Muscle layer of colon (tissue), 2 donors: Measurements from ENCODE around the gene SRP54.
"Not testable (repeated sequence)": the region's sequence is repeated elsewhere in the genome, so short reads cannot be mapped to it uniquely, and the experiment has no call there.

Experiments
- H3K27ac ChIP-seq: one replicate; pipeline ENCODE4 v1.7.0; 2013; ENCODE audit warnings: low read depth, mild to moderate bottlenecking, low read length, moderate library complexity
- H3K27me3 ChIP-seq, 2 donors: one replicate each; pipeline ENCODE4 v1.7.0; 2013; ENCODE audit warnings: low read length in 2 of 2, mild to moderate bottlenecking in 2 of 2; ENCODE audit not compliant: insufficient read depth in 2 of 2, control insufficient read depth in 1 of 2
- H3K36me3 ChIP-seq: one replicate; pipeline ENCODE4 v1.7.0; 2013; ENCODE audit warnings: mild to moderate bottlenecking, low read length; ENCODE audit not compliant: insufficient read depth
- H3K4me1 ChIP-seq: one replicate; pipeline ENCODE4 v1.7.0; 2013; ENCODE audit warnings: mild to moderate bottlenecking, low read length; ENCODE audit not compliant: insufficient read depth
- H3K4me3 ChIP-seq, 2 donors: one replicate each; pipeline ENCODE4 v1.7.0; 2013; ENCODE audit warnings: low read length in 2 of 2, low read depth in 1 of 2, mild to moderate bottlenecking in 1 of 2, moderate library complexity in 1 of 2
- H3K9ac ChIP-seq: one replicate; pipeline ENCODE4 v1.7.0; 2013; ENCODE audit warnings: low read length
- H3K9me3 ChIP-seq: one replicate; pipeline ENCODE4 v1.7.0; 2013; ENCODE audit warnings: mild to moderate bottlenecking, low read length
- donor health status: abdominal sarcoma.
- donor health status: Adenocarcinoma of cecum.

Gene SRP54

GRCh38 chr14:34982421-34983147 lies at the start of gene SRP54:
Gene SRP54 (plus strand): TSS chr14:34982992. CDS start chr14:34996710, 13,718 bp downstream.
- peaks cover 24% of the 10 kb centered on the region for H3K4me1 ChIP-seq

GRCh38 chr14:34933301-34933700 lies 49.5 kb upstream of the SRP54 start:
- Histone ChIP-seq H3K4me3 (no peak overlapping the region), H3K9me3 (no peaks in the 10 kb centered on the region), H3K9ac (no peak overlapping the region), H3K36me3 (no peaks in the 10 kb centered on the region), H3K4me1 (no peaks in the 10 kb centered on the region), H3K27ac (no peak overlapping the region), H3K27me3 (no peaks in the 10 kb centered on the region)

More at GRCh38 chr14:34982421-34983147, at the start of gene SRP54:
- Histone ChIP-seq H3K36me3 (no peaks in the 10 kb centered on the region), H3K9ac (peak within 1 kb of the TSS; percentile 88), H3K4me3 (peak within 1 kb of the TSS; percentile 92 to 94), H3K27ac (peak within 1 kb of the TSS; percentile 99), H3K27me3 (no peaks in the 10 kb centered on the region), H3K9me3 (no peaks in the 10 kb centered on the region)

GRCh38 chr14:34935488-34935887 lies 47.3 kb upstream of the SRP54 start:
- H3K27me3 ChIP-seq: no peaks in the 10 kb centered on the region
- no peaks in the 10 kb centered on the region for H3K36me3 ChIP-seq
- H3K27ac ChIP-seq: no peak overlapping the region
- H3K4me1 ChIP-seq: no peaks in the 10 kb centered on the region
- no peak overlapping the region for H3K9ac ChIP-seq
- no peak overlapping the region for H3K4me3 ChIP-seq
- H3K9me3 ChIP-seq: no peaks in the 10 kb centered on the region

GRCh38 chr14:34937442-34937841 lies 45.4 kb upstream of the SRP54 start:
- Histone ChIP-seq H3K27ac (no peak overlapping the region), H3K9ac (no peak overlapping the region), H3K4me3 (no peak overlapping the region), H3K9me3 (no peaks in the 10 kb centered on the region), H3K36me3 (no peaks in the 10 kb centered on the region), H3K4me1 (no peaks in the 10 kb centered on the region), H3K27me3 (no peaks in the 10 kb centered on the region)

- Histone ChIP-seq H3K4me3 (no peak overlapping the region), H3K27ac (no peak overlapping the region), H3K9me3 (no peaks in the 10 kb centered on the region), H3K27me3 (no peaks in the 10 kb centered on the region), H3K9ac (no peak overlapping the region), H3K4me1 (no peaks in the 10 kb centered on the region), H3K36me3 (no peaks in the 10 kb centered on the region)
Observed at GRCh38 chr14:34937876-34938275, 44.9 kb upstream of the SRP54 start.

- Histone ChIP-seq H3K9ac (no peak overlapping the region), H3K4me3 (no peak overlapping the region), H3K27ac (no peak overlapping the region), H3K36me3 (no peaks in the 10 kb centered on the region), H3K27me3 (no peaks in the 10 kb centered on the region), H3K9me3 (no peaks in the 10 kb centered on the region), H3K4me1 (no peaks in the 10 kb centered on the region)
Observed at GRCh38 chr14:34943506-34943905, 39.3 kb upstream of the SRP54 start.

GRCh38 chr14:34944744-34945143 lies 38.0 kb upstream of the SRP54 start:
- Histone ChIP-seq H3K9ac (no peak overlapping the region), H3K9me3 (no peaks in the 10 kb centered on the region), H3K27me3 (no peaks in the 10 kb centered on the region), H3K4me3 (no peak overlapping the region), H3K36me3 (no peaks in the 10 kb centered on the region), H3K4me1 (no peaks in the 10 kb centered on the region), H3K27ac (no peak overlapping the region)

- no peaks in the 10 kb centered on the region for H3K4me1 ChIP-seq
- H3K27me3 ChIP-seq: no peaks in the 10 kb centered on the region
- no peak overlapping the region for H3K9ac ChIP-seq
- no peak overlapping the region for H3K27ac ChIP-seq
- H3K9me3 ChIP-seq: no peaks in the 10 kb centered on the region
- no peak overlapping the region for H3K4me3 ChIP-seq
- H3K36me3 ChIP-seq: no peaks in the 10 kb centered on the region
Observed at GRCh38 chr14:34946699-34947098, 36.1 kb upstream of the SRP54 start.

GRCh38 chr14:34951286-34951685 lies 31.5 kb upstream of the SRP54 start:
- no peaks in the 10 kb centered on the region for H3K36me3 ChIP-seq
- H3K4me1 ChIP-seq: no peaks in the 10 kb centered on the region
- H3K27ac ChIP-seq: no peak overlapping the region
- no peaks in the 10 kb centered on the region for H3K27me3 ChIP-seq
- no peak overlapping the region for H3K9ac ChIP-seq
- H3K4me3 ChIP-seq: no peak overlapping the region
- no peaks in the 10 kb centered on the region for H3K9me3 ChIP-seq

GRCh38 chr14:34956931-34957330 lies 25.9 kb upstream of the SRP54 start:
- Histone ChIP-seq H3K4me1 (no peaks in the 10 kb centered on the region), H3K36me3 (no peaks in the 10 kb centered on the region), H3K4me3 (no peak overlapping the region), H3K9me3 (no peaks in the 10 kb centered on the region), H3K27ac (no peak overlapping the region), H3K9ac (no peak overlapping the region), H3K27me3 (no peaks in the 10 kb centered on the region)

- no peak overlapping the region for H3K27ac ChIP-seq
- no peaks in the 10 kb centered on the region for H3K36me3 ChIP-seq
- no peaks in the 10 kb centered on the region for H3K4me1 ChIP-seq
- H3K9me3 ChIP-seq: no peaks in the 10 kb centered on the region
- H3K4me3 ChIP-seq: no peak overlapping the region
- H3K27me3 ChIP-seq: no peaks in the 10 kb centered on the region
- no peak overlapping the region for H3K9ac ChIP-seq
Observed at GRCh38 chr14:34957771-34958286, 25.0 kb upstream of the SRP54 start.

GRCh38 chr14:34962106-34962505 lies 20.7 kb upstream of the SRP54 start:
- not testable (repeated sequence) for H3K4me3 ChIP-seq, H3K36me3 ChIP-seq, H3K9ac ChIP-seq, H3K27me3 ChIP-seq, H3K9me3 ChIP-seq, H3K4me1 ChIP-seq, H3K27ac ChIP-seq
